Measurements from ENCODE around the gene KRTAP4-11.
"Not testable (repeated sequence)": the region's sequence is repeated elsewhere in the genome, so short reads cannot be mapped to it uniquely, and the experiment has no call there.

Gene KRTAP4-11

GRCh38 chr17:41116297-41116696, 1.9 kb downstream of the KRTAP4-11 start:
- no peak for TF ChIP-seq CTCF (IDR thresholded peaks at IDR 0.05)
- H3K4me1 Mint-ChIP-seq = no peaks in the 10 kb centered on the region
- peaks cover 18% of the 10 kb centered on the region for H3K9me3 Mint-ChIP-seq
- no peaks in the 10 kb centered on the region for H3K27me3 Mint-ChIP-seq (ENCODE audit: low read depth, poor library complexity)
- H3K4me3 Mint-ChIP-seq = no peak overlapping the region
- H3K27ac Mint-ChIP-seq = no peak overlapping the region
- no peak for DNase-seq
- H3K36me3 Mint-ChIP-seq (ENCODE audit: low read depth) = peaks cover 3% of the 10 kb centered on the region

GRCh38 chr17:41111151-41111885, 6.9 kb downstream of the KRTAP4-11 start:
- no peak overlapping the region for H3K4me3 Mint-ChIP-seq
- no peaks in the 10 kb centered on the region for H3K27me3 Mint-ChIP-seq (ENCODE audit: low read depth, poor library complexity)
- H3K4me1 Mint-ChIP-seq = no peaks in the 10 kb centered on the region
- H3K36me3 Mint-ChIP-seq (ENCODE audit: low read depth) = peaks cover 8% of the 10 kb centered on the region
- DNase-seq = no peak
- H3K9me3 Mint-ChIP-seq = peaks cover 32% of the 10 kb centered on the region
- H3K27ac Mint-ChIP-seq = no peak overlapping the region
- TF ChIP-seq CTCF (IDR thresholded peaks at IDR 0.05) = no peak

- not testable (repeated sequence) for DNase-seq; H3K4me1 Mint-ChIP-seq; H3K27me3 Mint-ChIP-seq (ENCODE audit: low read depth, poor library complexity); H3K36me3 Mint-ChIP-seq (ENCODE audit: low read depth); H3K4me3 Mint-ChIP-seq; H3K27ac Mint-ChIP-seq
- peaks cover 29% of the 10 kb centered on the region for H3K9me3 Mint-ChIP-seq
Measured at GRCh38 chr17:41108728-41109386, 9.3 kb downstream of the KRTAP4-11 start.

GRCh38 chr17:41107941-41108450, 10.2 kb downstream of the KRTAP4-11 start:
- Mint-ChIP-seq H3K36me3 (ENCODE audit: low read depth) (peaks cover 8% of the 10 kb centered on the region), H3K4me3 (no peak overlapping the region), H3K27ac (no peak overlapping the region)

GRCh38 chr17:41105347-41105746, 12.8 kb downstream of the KRTAP4-11 start, which contains the start of gene KRTAP4-9:
TSS of gene KRTAP4-9 (plus strand) at chr17:41105389. CDS start at chr17:41105389, 0 bp downstream.
- not testable (repeated sequence) for H3K4me1 Mint-ChIP-seq; H3K27ac Mint-ChIP-seq; H3K4me3 Mint-ChIP-seq; H3K27me3 Mint-ChIP-seq (ENCODE audit: low read depth, poor library complexity); DNase-seq; H3K36me3 Mint-ChIP-seq (ENCODE audit: low read depth); H3K9me3 Mint-ChIP-seq

More at GRCh38 chr17:41107941-41108450, 10.2 kb downstream of the KRTAP4-11 start:
- H3K27me3 Mint-ChIP-seq (ENCODE audit: low read depth, poor library complexity) = peaks cover 4% of the 10 kb centered on the region
- H3K4me1 Mint-ChIP-seq = no peaks in the 10 kb centered on the region
- DNase-seq = no peak
- H3K9me3 Mint-ChIP-seq = peaks cover 25% of the 10 kb centered on the region
- no peak for TF ChIP-seq CTCF (IDR thresholded peaks at IDR 0.05)

- not testable (repeated sequence) for H3K4me3 Mint-ChIP-seq; H3K36me3 Mint-ChIP-seq (ENCODE audit: low read depth); H3K27me3 Mint-ChIP-seq (ENCODE audit: low read depth, poor library complexity); H3K9me3 Mint-ChIP-seq; H3K4me1 Mint-ChIP-seq; DNase-seq; H3K27ac Mint-ChIP-seq
Measured at GRCh38 chr17:41104386-41105038, 13.7 kb downstream of the KRTAP4-11 start.

- Mint-ChIP-seq H3K27ac (no peak overlapping the region), H3K4me3 (no peak overlapping the region), H3K9me3 (no peaks in the 10 kb centered on the region), H3K4me1 (no peaks in the 10 kb centered on the region), H3K36me3 (ENCODE audit: low read depth) (no peaks in the 10 kb centered on the region), H3K27me3 (ENCODE audit: low read depth, poor library complexity) (peaks cover 4% of the 10 kb centered on the region)
- no peak for DNase-seq
- TF ChIP-seq CTCF (IDR thresholded peaks at IDR 0.05) = no peak
Measured at GRCh38 chr17:41103896-41104295, 14.3 kb downstream of the KRTAP4-11 start.

Data from nephron progenitor cell (in vitro differentiated cells).